Measurements from ENCODE around the gene DYNLT5. TPM values are rescaled to one million over a fixed set of nuclear protein-coding genes. Genes with fewer than 3 reads are reported as not detected.
"Not testable (repeated sequence)": the region's sequence is repeated elsewhere in the genome, so short reads cannot be mapped to it uniquely, and the experiment has no call there.

The DYNLT5 gene
- total and polyA plus RNA-seq, 4 donors, result 0.55 to 3.1 (median 1.5) TPM

DNA sequence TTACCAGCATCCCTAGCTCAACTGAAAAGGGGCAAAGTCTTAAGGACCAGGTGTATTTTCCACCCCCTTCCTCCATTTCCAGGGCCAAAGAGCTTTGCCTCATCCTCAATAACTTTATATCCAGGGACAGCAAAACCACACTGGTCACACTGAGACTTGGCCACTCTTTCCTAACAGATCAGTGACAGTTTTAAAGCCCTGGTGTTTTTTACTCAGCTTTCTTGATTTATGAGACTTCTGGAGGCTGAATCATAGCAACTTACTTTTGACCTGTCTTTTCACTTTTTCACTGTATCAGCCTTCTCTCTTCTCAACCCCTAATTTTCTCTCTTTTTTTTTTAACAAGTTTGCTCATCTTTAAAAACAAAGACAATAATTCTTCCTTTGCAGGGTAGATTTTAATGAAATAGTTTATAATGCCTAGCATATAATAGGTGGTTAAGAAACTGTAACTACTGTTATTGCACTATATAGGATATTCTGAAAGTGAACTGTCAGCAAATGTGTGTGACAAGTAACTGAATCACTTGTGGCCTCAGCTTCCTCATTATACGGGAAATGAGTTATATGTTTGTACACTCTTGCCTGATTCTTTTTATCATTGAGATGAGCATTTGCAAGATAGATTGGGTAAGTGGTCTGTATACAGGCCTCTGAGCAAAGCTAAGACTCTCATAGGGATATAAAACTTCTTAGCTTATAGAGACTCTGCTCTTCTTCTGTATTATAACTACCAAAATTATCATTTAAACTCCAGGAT is 19.7 kb upstream of the DYNLT5 start:
- DNase-seq (ENCODE audit: low spot score), result no peak
- WGBS, result 0% methylated on average over 1 of the region's 1 CpG

GRCh38 chr1:66733348-66734017 is 18.8 kb upstream of the DYNLT5 start:
- no peak overlapping the region for H3K27ac ChIP-seq (ENCODE audit: low read depth in 1 of 2, low read length in 2 of 2)
- H3K9me3 ChIP-seq (ENCODE audit: control insufficient read depth in 4 of 4, low read length in 3 of 4), result no peaks in the 10 kb centered on the region
- no peak overlapping the region for H3K9ac ChIP-seq (ENCODE audit: low read depth in 1 of 2, low read length in 2 of 2)
- 67% methylated on average over 7 of the region's 7 CpGs for WGBS
- no peaks in the 10 kb centered on the region for H3K36me3 ChIP-seq (ENCODE audit: control insufficient read depth in 4 of 4, insufficient read depth in 3 of 4, low read depth in 1 of 4, low read length in 3 of 4)
- H3K4me3 ChIP-seq (ENCODE audit: low read depth in 1 of 3, low read length in 3 of 3), result no peak overlapping the region
- no peak for TF ChIP-seq HNF4G (IDR thresholded peaks at IDR 0.05)
- TF ChIP-seq RXRA (IDR thresholded peaks at IDR 0.05), result no peak
- TF ChIP-seq NR2F2 (IDR thresholded peaks at IDR 0.05), result no peak
- no peak for TF ChIP-seq FOXA2 (IDR thresholded peaks at IDR 0.05)
- TF ChIP-seq, protein P1, sequence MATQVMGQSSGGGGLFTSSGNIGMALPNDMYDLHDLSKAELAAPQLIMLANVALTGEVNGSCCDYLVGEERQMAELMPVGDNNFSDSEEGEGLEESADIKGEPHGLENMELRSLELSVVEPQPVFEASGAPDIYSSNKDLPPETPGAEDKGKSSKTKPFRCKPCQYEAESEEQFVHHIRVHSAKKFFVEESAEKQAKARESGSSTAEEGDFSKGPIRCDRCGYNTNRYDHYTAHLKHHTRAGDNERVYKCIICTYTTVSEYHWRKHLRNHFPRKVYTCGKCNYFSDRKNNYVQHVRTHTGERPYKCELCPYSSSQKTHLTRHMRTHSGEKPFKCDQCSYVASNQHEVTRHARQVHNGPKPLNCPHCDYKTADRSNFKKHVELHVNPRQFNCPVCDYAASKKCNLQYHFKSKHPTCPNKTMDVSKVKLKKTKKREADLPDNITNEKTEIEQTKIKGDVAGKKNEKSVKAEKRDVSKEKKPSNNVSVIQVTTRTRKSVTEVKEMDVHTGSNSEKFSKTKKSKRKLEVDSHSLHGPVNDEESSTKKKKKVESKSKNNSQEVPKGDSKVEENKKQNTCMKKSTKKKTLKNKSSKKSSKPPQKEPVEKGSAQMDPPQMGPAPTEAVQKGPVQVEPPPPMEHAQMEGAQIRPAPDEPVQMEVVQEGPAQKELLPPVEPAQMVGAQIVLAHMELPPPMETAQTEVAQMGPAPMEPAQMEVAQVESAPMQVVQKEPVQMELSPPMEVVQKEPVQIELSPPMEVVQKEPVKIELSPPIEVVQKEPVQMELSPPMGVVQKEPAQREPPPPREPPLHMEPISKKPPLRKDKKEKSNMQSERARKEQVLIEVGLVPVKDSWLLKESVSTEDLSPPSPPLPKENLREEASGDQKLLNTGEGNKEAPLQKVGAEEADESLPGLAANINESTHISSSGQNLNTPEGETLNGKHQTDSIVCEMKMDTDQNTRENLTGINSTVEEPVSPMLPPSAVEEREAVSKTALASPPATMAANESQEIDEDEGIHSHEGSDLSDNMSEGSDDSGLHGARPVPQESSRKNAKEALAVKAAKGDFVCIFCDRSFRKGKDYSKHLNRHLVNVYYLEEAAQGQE (IDR thresholded peaks at IDR 0.05), result no peak
- no peak for TF ChIP-seq RAD21 (IDR thresholded peaks at IDR 0.05)
- peaks cover 3 to 10% (median 6%) of the 10 kb centered on the region in 4 donors for H3K4me1 ChIP-seq (ENCODE audit: control insufficient read depth in 4 of 4, insufficient read depth in 4 of 4, low read length in 3 of 4)
- H3K27me3 ChIP-seq (ENCODE audit: control insufficient read depth in 4 of 4, insufficient read depth in 4 of 4, low read length in 3 of 4), result no peaks in the 10 kb centered on the region
- DNase-seq (ENCODE audit: low spot score), result no peak

More for the DNA sequence above, 19.7 kb upstream of the DYNLT5 start:
- H3K9ac ChIP-seq (ENCODE audit: low read depth in 1 of 2, low read length in 2 of 2), result no peak overlapping the region
- no peak overlapping the region for H3K27ac ChIP-seq (ENCODE audit: low read depth in 1 of 2, low read length in 2 of 2)
- no peaks in the 10 kb centered on the region for H3K9me3 ChIP-seq (ENCODE audit: control insufficient read depth in 4 of 4, low read length in 3 of 4)
- peaks cover 2 to 7% (median 3%) of the 10 kb centered on the region in 4 donors for H3K4me1 ChIP-seq (ENCODE audit: control insufficient read depth in 4 of 4, insufficient read depth in 4 of 4, low read length in 3 of 4)
- H3K36me3 ChIP-seq (ENCODE audit: control insufficient read depth in 4 of 4, insufficient read depth in 3 of 4, low read depth in 1 of 4, low read length in 3 of 4), result no peaks in the 10 kb centered on the region
- TF ChIP-seq FOXA1 (IDR thresholded peaks at IDR 0.05), result no peak
- TF ChIP-seq CTCF (IDR thresholded peaks at IDR 0.05; ENCODE audit: low read depth, low read length, missing input control), result no peak
- TF ChIP-seq RAD21 (IDR thresholded peaks at IDR 0.05), result no peak
- TF ChIP-seq TAF1 (conservative IDR thresholded peaks at IDR 0.05), result no peak
- H3K4me3 ChIP-seq (ENCODE audit: low read depth in 1 of 3, low read length in 3 of 3), result no peak overlapping the region
- no peaks in the 10 kb centered on the region for H3K27me3 ChIP-seq (ENCODE audit: control insufficient read depth in 4 of 4, insufficient read depth in 4 of 4, low read length in 3 of 4)

GRCh38 chr1:66734531-66734930 is 17.7 kb upstream of the DYNLT5 start:
- H3K27ac ChIP-seq (ENCODE audit: low read depth in 1 of 2, low read length in 2 of 2); H3K36me3 ChIP-seq (ENCODE audit: control insufficient read depth in 4 of 4, insufficient read depth in 3 of 4, low read depth in 1 of 4, low read length in 3 of 4); H3K9me3 ChIP-seq (ENCODE audit: control insufficient read depth in 4 of 4, low read length in 3 of 4); H3K27me3 ChIP-seq (ENCODE audit: control insufficient read depth in 4 of 4, insufficient read depth in 4 of 4, low read length in 3 of 4); DNase-seq (ENCODE audit: low spot score); H3K4me3 ChIP-seq (ENCODE audit: low read depth in 1 of 3, low read length in 3 of 3); H3K9ac ChIP-seq (ENCODE audit: low read depth in 1 of 2, low read length in 2 of 2): not testable (repeated sequence)
- H3K4me1 ChIP-seq (ENCODE audit: control insufficient read depth in 4 of 4, insufficient read depth in 4 of 4, low read length in 3 of 4), result peaks cover 3 to 13% (median 6%) of the 10 kb centered on the region in 4 donors
- 78% methylated on average over 6 of the region's 6 CpGs for WGBS

All from liver (tissue), 9 donors.